ENCODE results near the gene SFXN1. TPM values are rescaled to one million over a fixed set of nuclear protein-coding genes. Genes with fewer than 3 reads are reported as not detected.
"Not testable (repeated sequence)": the region's sequence is repeated elsewhere in the genome, so short reads cannot be mapped to it uniquely, and the experiment has no call there.

SFXN1 gene
- polyA plus RNA-seq, 1 experiment, result 126 TPM

DNA sequence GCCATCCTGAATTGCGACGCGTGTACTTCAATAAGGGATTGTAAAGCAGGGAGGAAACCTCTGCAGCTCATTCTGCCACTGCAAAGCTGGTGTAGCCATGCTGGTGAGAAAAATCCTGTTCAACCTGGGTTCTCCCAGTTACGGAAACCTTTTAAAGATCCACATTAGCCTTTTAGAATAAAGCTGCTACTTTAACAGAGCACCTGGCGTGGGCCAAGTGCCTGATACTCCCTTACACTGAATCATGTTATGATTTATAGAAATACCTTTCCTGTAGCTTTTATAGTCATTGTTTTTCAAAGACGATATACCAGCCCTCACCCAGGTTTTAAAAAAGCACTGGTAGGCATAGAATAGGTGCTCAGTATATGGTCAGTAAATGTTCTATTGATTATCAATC is 48.3 kb downstream of the SFXN1 start:
- Histone ChIP-seq H3K4me3 (ENCODE audit: low read depth, low read length) (no peak overlapping the region), H3K9me3 (ENCODE audit: control insufficient read depth, insufficient read depth, low read length) (no peaks in the 10 kb centered on the region), H3K27me3 (ENCODE audit: control insufficient read depth, insufficient read depth, low read length) (no peaks in the 10 kb centered on the region), H3K27ac (ENCODE audit: low read depth, low read length) (no peak overlapping the region)
- POLR2A ChIA-PET, result no interaction called here
- no peak for DNase-seq (ENCODE audit: low read depth, low spot score)
- CTCF ChIA-PET, result interaction anchor here (0.9 kb wide), 1 partner anchor 62 kb away, joined by 3 read pairs; no protein-coding TSS in a partner anchor
- TF ChIP-seq, protein P1, sequence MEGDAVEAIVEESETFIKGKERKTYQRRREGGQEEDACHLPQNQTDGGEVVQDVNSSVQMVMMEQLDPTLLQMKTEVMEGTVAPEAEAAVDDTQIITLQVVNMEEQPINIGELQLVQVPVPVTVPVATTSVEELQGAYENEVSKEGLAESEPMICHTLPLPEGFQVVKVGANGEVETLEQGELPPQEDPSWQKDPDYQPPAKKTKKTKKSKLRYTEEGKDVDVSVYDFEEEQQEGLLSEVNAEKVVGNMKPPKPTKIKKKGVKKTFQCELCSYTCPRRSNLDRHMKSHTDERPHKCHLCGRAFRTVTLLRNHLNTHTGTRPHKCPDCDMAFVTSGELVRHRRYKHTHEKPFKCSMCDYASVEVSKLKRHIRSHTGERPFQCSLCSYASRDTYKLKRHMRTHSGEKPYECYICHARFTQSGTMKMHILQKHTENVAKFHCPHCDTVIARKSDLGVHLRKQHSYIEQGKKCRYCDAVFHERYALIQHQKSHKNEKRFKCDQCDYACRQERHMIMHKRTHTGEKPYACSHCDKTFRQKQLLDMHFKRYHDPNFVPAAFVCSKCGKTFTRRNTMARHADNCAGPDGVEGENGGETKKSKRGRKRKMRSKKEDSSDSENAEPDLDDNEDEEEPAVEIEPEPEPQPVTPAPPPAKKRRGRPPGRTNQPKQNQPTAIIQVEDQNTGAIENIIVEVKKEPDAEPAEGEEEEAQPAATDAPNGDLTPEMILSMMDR (IDR thresholded peaks at IDR 0.05; ENCODE audit: low read depth, low read length), result no peak

DNA sequence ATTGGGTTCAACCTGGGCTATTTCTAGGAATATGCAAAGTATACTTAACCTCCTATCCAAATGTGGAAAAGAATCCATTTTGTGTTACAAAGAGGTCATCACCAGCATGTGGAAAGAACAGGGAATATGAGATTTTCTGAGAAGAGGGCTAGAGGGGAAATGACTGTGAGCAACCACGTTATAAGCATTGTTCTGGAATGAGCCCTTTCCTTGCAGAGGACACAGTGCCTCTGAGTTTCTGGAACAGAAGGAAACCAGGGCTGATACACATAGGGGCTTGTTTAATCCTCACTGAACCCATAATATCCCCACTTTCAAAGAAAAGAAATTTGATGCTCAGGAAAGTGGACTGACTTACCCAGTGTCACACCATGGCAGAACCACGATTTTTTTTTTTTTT is 53.0 kb downstream of the SFXN1 start:
- TF ChIP-seq, protein P1 (IDR thresholded peaks at IDR 0.05; ENCODE audit: low read depth, low read length), result no peak
- Histone ChIP-seq H3K27me3 (ENCODE audit: control insufficient read depth, insufficient read depth, low read length) (no peaks in the 10 kb centered on the region), H3K4me3 (ENCODE audit: low read depth, low read length) (no peak overlapping the region), H3K9me3 (ENCODE audit: control insufficient read depth, insufficient read depth, low read length) (no peaks in the 10 kb centered on the region), H3K27ac (ENCODE audit: low read depth, low read length) (no peak overlapping the region)
- no peak for DNase-seq (ENCODE audit: low read depth, low spot score)
- ChIA-PET POLR2A (no interaction called here), CTCF (interaction anchor here (1.4 to 1.8 kb wide), 2 partner anchors 187 to 198 kb away, joined by 4 to 6 read pairs; no protein-coding TSS in a partner anchor)

DNA sequence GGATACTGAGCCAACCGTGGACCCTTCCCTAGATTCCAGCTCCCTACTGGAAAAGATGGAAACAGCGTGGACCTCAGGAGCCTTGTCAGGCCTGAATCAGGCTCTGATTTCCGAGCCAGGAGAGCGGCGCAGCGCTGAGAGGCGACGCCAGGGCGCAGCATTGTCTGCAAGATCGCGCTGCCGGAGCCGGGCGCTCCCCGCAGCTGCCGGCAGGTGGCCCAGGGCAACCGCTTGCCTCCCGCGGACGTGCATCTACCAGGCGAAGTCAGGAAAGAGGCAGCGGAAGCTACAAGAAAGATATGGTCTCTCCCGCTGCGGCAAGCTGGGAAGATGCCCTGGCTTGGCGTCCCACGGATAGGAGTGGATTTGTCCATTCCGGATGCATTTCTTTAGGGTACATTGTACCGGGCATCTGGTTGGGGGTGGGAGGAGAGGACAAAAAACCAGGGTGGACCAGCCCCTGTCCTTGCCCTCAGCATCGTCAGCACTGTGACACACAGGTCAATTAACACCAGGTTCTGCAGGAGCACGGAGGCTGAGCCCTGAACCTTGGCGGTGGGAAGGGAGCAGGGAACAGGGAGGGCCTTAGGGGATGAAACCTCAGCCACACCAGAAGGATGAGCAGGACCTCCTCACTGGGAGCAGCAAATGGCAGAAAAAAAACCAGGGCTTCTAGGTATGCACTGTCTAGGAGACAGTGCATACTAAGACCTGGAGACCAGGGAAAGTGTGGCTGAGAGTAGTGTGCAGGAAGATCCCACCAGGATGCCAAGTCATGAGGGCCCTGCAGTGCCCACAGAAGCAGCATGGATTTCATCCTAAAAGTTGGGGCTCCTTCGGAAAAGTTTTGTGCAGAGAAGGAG is 55.9 kb downstream of the SFXN1 start:
- TF ChIP-seq, protein P1 (IDR thresholded peaks at IDR 0.05; ENCODE audit: low read depth, low read length), result peak; percentile 99
- H3K4me3 ChIP-seq (ENCODE audit: low read depth, low read length), result peak overlapping the region; percentile 3; the same call in 1 of the 2 replicates
- peaks cover 3% of the 10 kb centered on the region for H3K27me3 ChIP-seq (ENCODE audit: control insufficient read depth, insufficient read depth, low read length)
- ChIA-PET CTCF (interaction anchor here (0.5 to 2.7 kb wide), 36 partner anchors 9 to 920 kb away, joined by 3 to 36 read pairs (median 4); no protein-coding TSS in a partner anchor), POLR2A (no interaction called here)
- H3K27ac ChIP-seq (ENCODE audit: low read depth, low read length), result no peak overlapping the region
- H3K9me3 ChIP-seq (ENCODE audit: control insufficient read depth, insufficient read depth, low read length), result no peaks in the 10 kb centered on the region
- DNase-seq (ENCODE audit: low read depth, low spot score), result peak; percentile 64

DNA sequence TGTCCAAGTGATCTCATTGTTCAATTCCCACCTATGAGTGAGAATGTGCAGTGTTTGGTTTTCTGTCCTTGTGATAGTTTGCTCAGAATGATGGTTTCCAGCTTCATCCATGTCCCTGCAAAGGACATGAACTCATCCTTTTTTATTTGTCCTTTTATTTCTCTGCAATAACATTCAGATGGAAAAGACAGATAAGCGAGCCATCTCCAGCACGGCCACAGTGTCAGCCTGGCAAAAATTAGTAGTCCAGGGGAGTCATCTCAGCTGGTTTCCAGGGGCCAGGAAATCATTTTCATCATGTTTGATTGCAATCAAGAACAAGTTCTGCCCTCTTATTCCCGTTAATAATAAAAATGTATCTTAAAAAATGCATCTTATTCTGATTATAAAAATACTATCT is 57.0 kb downstream of the SFXN1 start:
- H3K4me3 ChIP-seq (ENCODE audit: low read depth, low read length); H3K9me3 ChIP-seq (ENCODE audit: control insufficient read depth, insufficient read depth, low read length); H3K27me3 ChIP-seq (ENCODE audit: control insufficient read depth, insufficient read depth, low read length); DNase-seq (ENCODE audit: low read depth, low spot score); H3K27ac ChIP-seq (ENCODE audit: low read depth, low read length); POLR2A ChIA-PET: not testable (repeated sequence)
- CTCF ChIA-PET, result interaction anchor here (1.0 to 2.7 kb wide), 8 partner anchors 12 to 614 kb away, joined by 3 to 36 read pairs (median 9); no protein-coding TSS in a partner anchor

DNA sequence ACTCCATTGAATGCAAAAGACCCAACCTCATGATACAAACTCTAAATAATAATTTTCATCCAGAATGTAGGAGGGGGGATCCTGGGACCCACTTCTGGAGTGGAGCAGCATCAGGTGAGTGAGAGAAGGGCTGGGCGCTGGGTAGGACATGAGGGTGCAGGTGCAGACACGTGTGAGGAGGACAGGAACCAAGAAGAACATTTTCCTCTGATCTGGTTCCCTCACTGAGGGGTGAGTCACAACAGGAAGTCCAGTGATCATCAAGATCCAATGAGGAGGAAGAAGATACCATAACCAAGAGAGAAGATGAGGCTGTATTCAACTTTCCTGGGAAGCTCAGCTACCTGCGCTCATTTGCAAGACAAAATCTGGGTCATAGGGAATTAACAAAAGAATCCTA is 57.4 kb downstream of the SFXN1 start:
- Histone ChIP-seq H3K27ac (ENCODE audit: low read depth, low read length) (no peak overlapping the region), H3K4me3 (ENCODE audit: low read depth, low read length) (no peak overlapping the region), H3K27me3 (ENCODE audit: control insufficient read depth, insufficient read depth, low read length) (peaks cover 6% of the 10 kb centered on the region), H3K9me3 (ENCODE audit: control insufficient read depth, insufficient read depth, low read length) (no peaks in the 10 kb centered on the region)
- POLR2A ChIA-PET, result no interaction called here
- CTCF ChIA-PET, result interaction anchor here (1.0 to 2.7 kb wide), 2 partner anchors 19 to 61 kb away, joined by 3 to 19 read pairs; no protein-coding TSS in a partner anchor
- TF ChIP-seq, protein P1 (IDR thresholded peaks at IDR 0.05; ENCODE audit: low read depth, low read length), result no peak
- DNase-seq (ENCODE audit: low read depth, low spot score), result no peak
